HUES64 (cell line): ENCODE measurements around the gene EIF4ENIF1.
"Not testable (repeated sequence)": the region's sequence is repeated elsewhere in the genome, so short reads cannot be mapped to it uniquely, and the experiment has no call there.

ENCODE experiments used
- H3K27ac ChIP-seq: 2 replicates; pipeline ENCODE4 v1.7.0; 2013; ENCODE audit warnings: low read depth, low read length, inconsistent platforms
- H3K27me3 ChIP-seq: 2 replicates; pipeline ENCODE4 v1.6.1; 2013; ENCODE audit warnings: mild to moderate bottlenecking, low read length; ENCODE audit not compliant: insufficient read depth
- H3K36me3 ChIP-seq: 2 replicates; pipeline ENCODE4 v1.6.1; 2013; ENCODE audit warnings: mild to moderate bottlenecking, low read length; ENCODE audit not compliant: insufficient read depth
- H3K4me1 ChIP-seq: 2 replicates; pipeline ENCODE4 v1.6.1; 2013; ENCODE audit warnings: mild to moderate bottlenecking, low read length, moderate library complexity; ENCODE audit not compliant: insufficient read depth
- H3K4me3 ChIP-seq: 2 replicates; pipeline ENCODE4 v1.5.1; 2013; ENCODE audit warnings: mild to moderate bottlenecking, low read length, moderate library complexity
- H3K9ac ChIP-seq: 2 replicates; pipeline ENCODE4 v1.6.1; 2013; ENCODE audit warnings: mild to moderate bottlenecking, low read depth, low read length
- H3K9me3 ChIP-seq: 2 replicates; pipeline ENCODE4 v1.6.1; 2013; ENCODE audit warnings: low read depth, low read length; ENCODE audit not compliant: insufficient read depth
- WGBS: fragments of 150-250, 120-280 bp; methylation state at CpG from one replicate; pipeline ENCODE4 v1.1.7; 2013; ENCODE audit warnings: missing lambda C conversion rate; 5-methylcytosine and 5-hydroxymethylcytosine counted together

EIF4ENIF1 gene

DNA sequence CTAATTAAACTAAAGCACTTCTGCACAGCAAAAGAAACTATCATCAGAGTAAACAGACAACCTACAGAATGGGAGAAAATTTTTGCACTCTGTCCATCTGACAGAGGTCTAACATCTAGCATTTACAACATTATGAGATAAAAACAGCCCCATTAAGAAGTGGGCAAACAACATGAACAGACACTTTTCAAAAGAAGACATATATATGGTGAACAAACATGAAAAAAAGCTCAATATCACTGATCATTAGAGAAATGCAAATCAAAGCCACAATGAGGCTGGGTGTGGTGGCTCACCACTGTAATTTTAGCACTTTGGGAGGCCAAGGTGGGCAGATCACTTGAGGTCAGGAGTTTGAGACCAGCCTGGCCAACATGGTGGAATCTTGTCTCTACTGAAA, 17.9 kb upstream of the EIF4ENIF1 start:
- peaks cover 13% of the 10 kb centered on the region; the same call in 1 of the 2 replicates for H3K36me3 ChIP-seq

DNA sequence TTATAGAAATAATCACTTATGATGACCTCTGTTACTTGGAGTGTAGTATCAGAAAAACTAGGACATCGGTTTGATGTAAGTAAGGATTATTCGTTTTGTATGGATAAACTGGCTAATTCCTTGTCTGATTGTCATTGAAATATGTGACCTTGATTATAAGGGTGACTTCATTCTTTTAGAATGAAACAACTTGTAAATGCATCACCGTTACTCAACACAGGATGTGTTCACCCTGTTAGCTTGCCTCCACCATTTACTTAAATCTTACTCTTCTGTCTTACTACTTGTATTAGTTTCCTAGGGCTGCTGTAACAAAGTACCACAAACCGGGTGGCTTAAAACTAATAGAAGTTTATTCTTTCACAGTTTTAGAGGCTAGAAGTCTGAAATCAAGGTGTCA, 14.6 kb upstream of the EIF4ENIF1 start:
- 91% methylated on average over 4 of the region's 4 CpGs for WGBS
- Histone ChIP-seq H3K4me1 (no peaks in the 10 kb centered on the region), H3K9me3 (no peaks in the 10 kb centered on the region), H3K9ac (no peak overlapping the region), H3K27ac (no peak overlapping the region), H3K36me3 (peaks cover 11% of the 10 kb centered on the region; the same call in 1 of the 2 replicates), H3K27me3 (no peaks in the 10 kb centered on the region), H3K4me3 (no peak overlapping the region)

More for the DNA sequence above, 17.9 kb upstream of the EIF4ENIF1 start:
- not testable (repeated sequence) for H3K4me1 ChIP-seq, H3K9me3 ChIP-seq, H3K9ac ChIP-seq, H3K27ac ChIP-seq, H3K27me3 ChIP-seq, H3K4me3 ChIP-seq

DNA sequence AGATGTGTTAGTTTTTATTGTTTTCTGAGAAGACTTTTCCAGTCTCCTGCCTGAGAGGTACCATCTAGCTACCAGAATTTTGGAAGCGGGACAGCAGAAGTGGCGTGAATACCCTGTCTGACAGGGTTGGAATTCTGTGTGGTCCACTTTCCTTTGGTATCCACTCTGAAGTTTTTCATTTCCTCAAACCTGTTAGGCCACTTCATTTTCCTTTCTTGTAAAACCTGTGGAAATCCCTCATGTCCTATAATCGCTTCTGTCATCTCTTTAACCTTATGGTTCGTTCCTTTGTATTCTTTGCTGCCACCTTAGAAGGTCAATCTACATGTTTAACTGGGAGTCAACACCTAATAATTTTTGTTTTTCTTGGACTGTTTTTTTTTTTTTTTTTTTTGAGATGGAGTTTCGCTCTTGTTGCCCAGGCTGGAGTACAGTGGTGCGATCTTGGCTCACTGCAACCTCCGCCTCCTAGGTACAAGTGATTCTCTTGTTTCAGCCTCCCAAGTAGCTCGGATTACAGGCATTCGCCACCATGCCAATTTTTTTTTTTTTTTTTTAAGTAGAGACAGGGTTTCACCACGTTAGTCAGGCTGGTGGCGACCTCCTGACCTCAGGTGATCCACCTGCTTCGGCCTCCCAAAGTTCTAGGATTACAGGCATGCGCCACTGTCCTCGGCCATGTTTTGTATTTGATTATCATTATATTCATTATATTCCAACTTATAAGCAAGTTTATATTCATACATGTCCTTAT, 13.7 kb upstream of the EIF4ENIF1 start:
- no peaks in the 10 kb centered on the region for H3K27me3 ChIP-seq
- H3K9ac ChIP-seq: no peak overlapping the region
- H3K9me3 ChIP-seq: no peaks in the 10 kb centered on the region
- H3K27ac ChIP-seq: no peak overlapping the region
- WGBS: 93% methylated on average over 12 of the region's 14 CpGs
- no peak overlapping the region for H3K4me3 ChIP-seq
- no peaks in the 10 kb centered on the region for H3K4me1 ChIP-seq
- peaks cover 3% of the 10 kb centered on the region; the same call in 1 of the 2 replicates for H3K36me3 ChIP-seq

DNA sequence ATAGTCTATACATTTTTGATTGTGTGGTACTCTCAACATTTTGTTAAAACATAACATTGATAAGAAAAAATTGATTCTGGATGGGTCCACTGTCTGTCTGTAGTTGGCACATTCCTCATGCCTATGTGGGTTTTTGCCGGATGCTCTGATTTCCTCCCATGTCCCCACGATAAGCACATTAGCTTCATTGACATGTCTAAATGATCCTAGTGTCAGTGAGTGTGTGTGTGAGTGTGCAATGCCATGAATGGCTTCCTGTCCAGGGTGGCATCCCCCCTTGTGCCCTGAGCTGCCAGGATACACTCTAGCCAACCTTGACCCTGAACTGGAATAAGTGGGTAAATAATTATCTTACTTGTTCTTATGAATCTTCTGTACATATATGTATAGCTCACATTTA, 12.1 kb upstream of the EIF4ENIF1 start:
- peaks cover 7% of the 10 kb centered on the region; the same call in 1 of the 2 replicates for H3K27me3 ChIP-seq
- no peak overlapping the region for H3K4me3 ChIP-seq
- H3K36me3 ChIP-seq: no peaks in the 10 kb centered on the region
- 97% methylated on average over 2 of the region's 2 CpGs for WGBS
- H3K27ac ChIP-seq: no peak overlapping the region
- H3K9ac ChIP-seq: no peak overlapping the region
- H3K9me3 ChIP-seq: peaks cover 3% of the 10 kb centered on the region
- H3K4me1 ChIP-seq: no peaks in the 10 kb centered on the region

DNA sequence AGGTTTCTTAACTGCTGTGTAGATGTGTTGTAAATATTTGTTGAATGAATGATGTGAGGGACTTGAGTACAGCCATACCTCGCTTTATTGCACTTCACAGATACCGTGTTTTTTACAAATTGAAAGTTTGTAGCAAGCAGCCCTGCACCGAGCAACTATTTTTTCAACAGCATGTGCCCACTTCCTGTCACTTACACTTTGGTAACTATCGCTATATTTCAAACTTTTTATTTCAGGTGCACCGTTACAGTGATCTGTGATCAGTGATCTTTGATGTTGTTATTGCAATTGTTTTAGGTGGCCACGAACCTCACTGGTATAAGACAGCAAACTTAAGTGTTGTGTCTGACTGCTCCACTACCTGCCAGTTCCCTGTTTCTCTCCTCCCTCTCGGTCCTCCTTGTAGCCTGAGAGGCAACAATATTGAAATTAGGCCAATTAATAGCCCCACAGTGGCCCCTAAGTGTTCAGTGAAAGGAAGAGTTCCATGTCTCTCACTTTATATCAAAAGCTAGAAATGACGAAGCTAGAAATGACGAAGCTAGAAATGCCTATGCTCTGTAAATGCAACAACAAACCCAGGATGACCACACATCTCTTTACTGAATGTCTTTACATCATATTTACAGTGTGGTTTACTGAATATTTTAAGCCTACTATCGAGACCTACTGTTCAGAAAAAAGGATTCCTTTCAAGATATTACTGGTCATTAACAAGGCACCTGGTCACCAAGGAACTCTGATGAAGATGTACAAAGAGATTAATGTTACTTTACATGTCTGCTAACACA, 7.7 kb upstream of the EIF4ENIF1 start:
- Histone ChIP-seq H3K4me3 (peak overlapping the region; percentile 89), H3K27ac (no peak overlapping the region)

DNA sequence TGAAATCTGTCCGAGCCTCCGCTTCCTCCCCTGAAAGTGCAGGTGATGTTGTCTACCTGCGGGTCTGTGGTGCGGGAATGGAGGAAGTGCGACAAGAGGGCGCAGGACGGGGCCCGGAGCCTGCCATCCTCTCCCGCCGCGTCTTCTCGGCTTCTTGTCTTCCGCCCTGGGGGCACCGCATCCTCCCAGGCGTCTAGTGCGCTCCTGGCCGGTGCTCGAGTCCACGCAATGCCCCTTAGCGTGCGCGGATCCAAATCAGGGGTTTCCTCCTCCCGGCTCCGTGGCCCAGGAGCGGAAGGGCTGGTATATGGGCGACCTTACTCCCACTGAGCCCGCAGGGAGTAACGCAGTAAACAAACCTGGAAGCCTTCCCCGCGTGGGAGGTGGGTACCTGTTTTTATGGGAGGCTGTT, 7.1 kb upstream of the EIF4ENIF1 start:
- peaks cover 3% of the 10 kb centered on the region for H3K9me3 ChIP-seq
- 3% methylated on average over 30 of the region's 30 CpGs for WGBS
- H3K27ac ChIP-seq: no peak overlapping the region
- H3K4me3 ChIP-seq: peak overlapping the region; percentile 89
- no peaks in the 10 kb centered on the region for H3K36me3 ChIP-seq
- H3K9ac ChIP-seq: peak overlapping the region; percentile 74
- H3K27me3 ChIP-seq: peaks cover 7% of the 10 kb centered on the region; the same call in 1 of the 2 replicates
- peaks cover 10% of the 10 kb centered on the region for H3K4me1 ChIP-seq

More for the DNA sequence above, 7.7 kb upstream of the EIF4ENIF1 start:
- no peaks in the 10 kb centered on the region for H3K36me3 ChIP-seq
- peaks cover 10% of the 10 kb centered on the region for H3K4me1 ChIP-seq
- peak overlapping the region; percentile 74; the same call in 1 of the 2 replicates for H3K9ac ChIP-seq
- H3K9me3 ChIP-seq: peaks cover 3% of the 10 kb centered on the region
- 92% methylated on average over 9 of the region's 10 CpGs for WGBS
- peaks cover 7% of the 10 kb centered on the region; the same call in 1 of the 2 replicates for H3K27me3 ChIP-seq

DNA sequence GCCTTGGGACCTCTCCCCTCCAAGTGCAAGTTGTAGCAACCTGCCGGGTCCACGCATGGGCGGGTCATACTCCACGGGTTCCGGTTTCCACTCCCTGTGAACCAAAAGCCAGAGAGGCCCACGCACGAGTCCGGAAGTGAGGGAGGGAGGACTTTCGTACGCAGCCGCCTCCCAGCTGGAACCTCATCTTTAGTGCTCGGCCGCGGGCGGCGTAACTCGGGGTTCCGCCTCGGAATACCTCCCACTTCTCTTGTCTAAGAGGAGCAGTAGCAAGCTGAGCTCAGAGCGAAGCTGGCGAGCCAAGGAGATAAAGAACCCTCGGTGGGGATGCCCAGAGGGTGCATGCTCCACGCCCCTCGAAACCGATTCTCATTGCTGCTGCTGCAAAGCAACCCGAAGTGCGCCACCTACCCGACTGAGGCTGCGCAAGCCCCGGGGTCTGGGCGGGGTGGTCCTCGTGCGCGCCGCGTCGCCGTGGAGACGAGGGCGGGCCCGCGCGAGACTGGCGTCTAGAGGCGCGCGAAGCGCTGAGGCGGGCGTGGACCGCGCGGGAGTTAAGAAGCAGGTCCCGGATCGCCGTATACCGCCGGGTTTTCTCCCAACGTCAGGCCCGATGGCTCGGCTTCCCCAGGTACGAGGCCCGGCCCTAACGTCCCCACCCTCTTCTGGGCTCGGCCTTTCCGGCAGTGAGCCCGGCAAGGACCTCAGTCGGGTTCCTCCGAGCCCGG, 6.5 kb upstream of the EIF4ENIF1 start, which contains the start of gene SFI1:
TSS of gene SFI1 (plus strand) at position 530 of the 728 bp plus-strand sequence. CDS start 11,749 bp downstream, outside the sequence.
- Histone ChIP-seq H3K27ac (peak within 1 kb of the TSS; percentile 20; the same call in 1 of the 2 replicates), H3K36me3 (no peaks in the 10 kb centered on the region), H3K9ac (peak within 1 kb of the TSS; percentile 74), H3K4me1 (peaks cover 10% of the 10 kb centered on the region), H3K4me3 (peak within 1 kb of the TSS; percentile 89), H3K27me3 (peaks cover 7% of the 10 kb centered on the region; the same call in 1 of the 2 replicates), H3K9me3 (peaks cover 3% of the 10 kb centered on the region)
- WGBS: under 1% methylated on average over 70 of the region's 70 CpGs

DNA sequence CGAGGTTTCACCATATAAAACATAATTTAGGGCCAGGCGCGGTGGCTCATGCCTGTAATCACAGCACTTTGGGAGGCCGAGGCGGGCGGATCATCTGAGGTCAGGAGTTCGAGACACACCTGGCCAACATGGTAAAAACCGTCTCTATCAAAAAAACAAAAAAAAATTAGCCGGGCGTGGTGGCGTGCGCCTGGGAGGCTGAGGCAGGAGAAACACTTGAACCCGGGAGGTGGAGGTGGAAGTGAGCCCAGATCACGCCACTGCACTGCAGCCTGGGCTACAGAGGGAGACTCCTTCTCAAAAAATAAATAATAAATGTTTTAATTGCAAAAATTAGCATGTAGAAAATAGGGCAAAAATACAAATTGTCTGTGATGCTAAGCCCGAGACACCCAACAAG, 5.7 kb upstream of the EIF4ENIF1 start:
- H3K4me3 ChIP-seq: peak overlapping the region; percentile 89
- 0 out of 2 replicates have a peak overlapping the region, but pooled peaks have one; percentile 74 for H3K9ac ChIP-seq
- H3K36me3 ChIP-seq: no peaks in the 10 kb centered on the region
- H3K9me3 ChIP-seq: peaks cover 3% of the 10 kb centered on the region
- 92% methylated on average over 14 of the region's 15 CpGs for WGBS
- peaks cover 7% of the 10 kb centered on the region; the same call in 1 of the 2 replicates for H3K27me3 ChIP-seq
- peaks cover 15% of the 10 kb centered on the region for H3K4me1 ChIP-seq
- no peak overlapping the region for H3K27ac ChIP-seq

DNA sequence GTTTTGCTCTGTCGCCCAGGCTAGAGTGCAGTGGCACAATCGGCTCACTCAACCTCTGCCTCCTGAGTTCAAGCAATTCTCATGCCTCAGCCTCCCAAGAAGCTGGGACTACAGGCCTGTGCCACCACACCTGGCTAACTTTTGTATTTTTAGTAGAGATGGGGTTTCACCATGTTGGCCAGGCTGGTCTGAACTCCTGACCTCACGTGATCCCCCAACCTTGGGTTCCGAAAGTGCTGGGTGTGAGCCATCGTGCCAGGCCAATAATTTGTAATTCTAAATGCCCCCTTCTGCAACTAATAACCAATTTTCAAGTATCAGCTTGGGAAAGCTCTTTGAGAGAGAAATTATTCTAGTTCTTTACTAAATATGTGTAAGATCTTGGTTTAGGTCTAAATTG, 3.7 kb upstream of the EIF4ENIF1 start:
- H3K36me3 ChIP-seq, H3K9ac ChIP-seq, H3K27ac ChIP-seq, H3K27me3 ChIP-seq, H3K4me3 ChIP-seq, H3K9me3 ChIP-seq: not testable (repeated sequence)
- H3K4me1 ChIP-seq: peaks cover 20% of the 10 kb centered on the region
- WGBS: 96% methylated on average over 5 of the region's 5 CpGs

DNA sequence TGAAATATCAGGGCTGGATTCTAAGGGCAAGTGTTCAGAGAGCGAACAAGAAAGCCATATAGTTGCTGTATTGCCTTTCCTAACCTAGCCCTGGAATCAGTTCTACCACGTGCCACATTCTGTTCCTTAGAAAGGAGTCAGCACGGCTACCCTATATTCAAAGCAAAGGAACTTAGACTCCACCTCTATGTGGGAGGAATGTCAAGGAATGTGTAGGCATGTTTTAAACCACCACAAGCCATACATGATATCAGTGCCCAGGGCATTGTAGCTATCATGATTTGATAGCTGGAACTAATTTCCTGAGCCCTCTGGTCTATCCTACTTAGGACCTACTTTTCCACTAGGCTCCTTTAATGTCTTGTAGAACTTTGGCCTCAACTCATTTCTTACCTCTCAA, 2.5 kb upstream of the EIF4ENIF1 start:
- H3K9ac ChIP-seq: no peak overlapping the region
- H3K4me1 ChIP-seq: peaks cover 20% of the 10 kb centered on the region
- H3K27me3 ChIP-seq: peaks cover 3% of the 10 kb centered on the region; the same call in 1 of the 2 replicates
- no peak overlapping the region for H3K27ac ChIP-seq
- 98% methylated on average over 2 of the region's 3 CpGs for WGBS
- no peak overlapping the region for H3K4me3 ChIP-seq
- H3K9me3 ChIP-seq: no peaks in the 10 kb centered on the region
- H3K36me3 ChIP-seq: peaks cover 11% of the 10 kb centered on the region
